HG02588 (cell line): ENCODE data around the gene SZT2.
"Not testable (repeated sequence)": the region's sequence is repeated elsewhere in the genome, so short reads cannot be mapped to it uniquely, and the experiment has no call there.

Experiments
- ATAC-seq: cut with Tn5 transposase; IDR thresholded peaks from one replicate; pipeline ENCODE4 v1.9.1; 2021; ENCODE audit warnings: mild to moderate bottlenecking, moderate library complexity; ENCODE audit not compliant: unreplicated experiment

SZT2 gene

GRCh38 chr1:43481491-43481890, 91.8 kb downstream of the SZT2 start:
- ATAC-seq: no peak

- no peak for ATAC-seq
Measured at GRCh38 chr1:43482215-43482614, 92.5 kb downstream of the SZT2 start.

GRCh38 chr1:43484367-43484766, 94.7 kb downstream of the SZT2 start:
- no peak for ATAC-seq

- no peak for ATAC-seq
Measured at GRCh38 chr1:43488165-43488564, 98.5 kb downstream of the SZT2 start.

GRCh38 chr1:43491061-43491460, 101.4 kb downstream of the SZT2 start:
- ATAC-seq: no peak

- ATAC-seq: no peak
Measured at GRCh38 chr1:43492826-43493225, 103.1 kb downstream of the SZT2 start.

- no peak for ATAC-seq
Measured at GRCh38 chr1:43493661-43494450, 104.2 kb downstream of the SZT2 start.

GRCh38 chr1:43495204-43495603, 105.5 kb downstream of the SZT2 start:
- ATAC-seq: no peak

GRCh38 chr1:43499898-43500297, 110.2 kb downstream of the SZT2 start:
- no peak for ATAC-seq

- not testable (repeated sequence) for ATAC-seq
Measured at GRCh38 chr1:43501806-43502205, 112.1 kb downstream of the SZT2 start.

GRCh38 chr1:43503534-43503933, 113.8 kb downstream of the SZT2 start:
- no peak for ATAC-seq
